Fibroblast of pulmonary artery (primary cell): ENCODE data around the gene FLYWCH2.

Source experiments
- DNase-seq: peaks from one replicate; pipeline ENCODE4 v3.0.0-alpha.2; 2010; ENCODE audit warnings: low read depth
- H3K4me3 ChIP-seq: replicated peaks from 2 replicates; pipeline ENCODE4 v1.5.1; 2011; ENCODE audit warnings: low read depth, mild to moderate bottlenecking, control low read depth, low read length, moderate library complexity
- TF ChIP-seq, protein P1 (sequence below): IDR thresholded peaks from 2 replicates; pipeline ENCODE4 v1.5.1; 2011; ENCODE audit warnings: mild to moderate bottlenecking, control low read depth, low read length, inconsistent platforms; ENCODE audit errors: missing control alignments

The FLYWCH2 gene

DNA sequence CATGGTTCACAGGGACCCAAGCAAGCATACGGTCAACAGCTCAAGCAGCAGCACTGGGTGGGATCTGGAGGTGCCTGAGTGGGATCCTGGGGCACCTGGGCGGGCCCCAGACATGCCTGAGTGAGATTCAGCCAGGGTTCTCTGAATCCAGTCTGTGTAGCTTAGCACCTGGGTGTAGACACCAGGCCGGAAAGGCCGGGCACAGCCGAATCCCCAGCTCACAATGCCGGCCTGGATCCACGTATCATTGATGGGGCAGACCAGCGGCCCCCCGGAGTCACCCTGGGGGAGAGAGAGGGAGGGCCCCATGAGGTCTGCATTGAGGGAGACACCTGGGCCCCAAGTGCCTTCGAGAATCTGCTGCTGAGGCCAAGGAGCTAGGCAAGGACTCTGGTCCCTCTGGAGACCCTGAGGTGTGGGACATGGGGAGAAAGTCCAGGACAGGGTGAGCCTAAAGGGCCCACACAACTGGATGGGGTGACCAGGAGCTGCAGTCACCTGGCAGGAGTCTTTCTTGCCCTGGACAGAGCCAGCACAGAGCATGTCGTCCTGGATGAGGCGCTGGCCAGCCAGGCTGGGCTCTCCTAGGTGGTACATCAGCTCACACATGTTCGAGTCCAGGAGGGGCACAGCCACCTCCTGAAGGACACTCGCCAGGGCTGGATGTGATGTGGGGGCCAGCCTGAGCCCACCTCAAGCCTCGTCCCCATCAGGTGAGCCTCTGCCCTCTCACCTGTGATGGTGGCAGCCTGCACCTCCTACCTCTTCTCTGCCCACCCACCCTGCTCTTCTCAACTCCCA is 43.2 kb upstream of the FLYWCH2 start:
- TF ChIP-seq, protein P1, sequence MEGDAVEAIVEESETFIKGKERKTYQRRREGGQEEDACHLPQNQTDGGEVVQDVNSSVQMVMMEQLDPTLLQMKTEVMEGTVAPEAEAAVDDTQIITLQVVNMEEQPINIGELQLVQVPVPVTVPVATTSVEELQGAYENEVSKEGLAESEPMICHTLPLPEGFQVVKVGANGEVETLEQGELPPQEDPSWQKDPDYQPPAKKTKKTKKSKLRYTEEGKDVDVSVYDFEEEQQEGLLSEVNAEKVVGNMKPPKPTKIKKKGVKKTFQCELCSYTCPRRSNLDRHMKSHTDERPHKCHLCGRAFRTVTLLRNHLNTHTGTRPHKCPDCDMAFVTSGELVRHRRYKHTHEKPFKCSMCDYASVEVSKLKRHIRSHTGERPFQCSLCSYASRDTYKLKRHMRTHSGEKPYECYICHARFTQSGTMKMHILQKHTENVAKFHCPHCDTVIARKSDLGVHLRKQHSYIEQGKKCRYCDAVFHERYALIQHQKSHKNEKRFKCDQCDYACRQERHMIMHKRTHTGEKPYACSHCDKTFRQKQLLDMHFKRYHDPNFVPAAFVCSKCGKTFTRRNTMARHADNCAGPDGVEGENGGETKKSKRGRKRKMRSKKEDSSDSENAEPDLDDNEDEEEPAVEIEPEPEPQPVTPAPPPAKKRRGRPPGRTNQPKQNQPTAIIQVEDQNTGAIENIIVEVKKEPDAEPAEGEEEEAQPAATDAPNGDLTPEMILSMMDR = no peak
- DNase-seq = no peak

DNA sequence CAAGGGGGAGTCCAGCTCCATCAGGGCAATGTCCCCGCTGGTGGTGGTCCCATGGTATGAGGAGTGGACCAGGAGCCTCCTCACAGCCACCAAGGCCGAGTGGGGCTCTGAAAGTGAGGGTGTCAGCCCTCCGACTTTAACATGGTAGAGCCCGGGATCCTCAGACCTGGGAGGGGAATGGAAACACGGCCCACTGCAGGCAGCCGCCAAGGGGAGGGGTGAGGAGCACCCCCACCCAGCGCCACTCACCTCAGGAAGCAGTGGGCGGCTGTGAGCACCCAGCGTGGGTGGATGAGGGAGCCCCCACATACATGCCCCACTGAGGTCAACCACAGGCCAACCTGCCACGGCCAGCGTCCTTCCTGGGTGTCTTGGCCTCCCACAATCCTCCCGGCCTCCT is 42.1 kb upstream of the FLYWCH2 start:
- H3K4me3 ChIP-seq = no peak overlapping the region
- no peak for DNase-seq
- TF ChIP-seq, protein P1 = no peak

More for the DNA sequence above, 43.2 kb upstream of the FLYWCH2 start:
- no peak overlapping the region for H3K4me3 ChIP-seq

DNA sequence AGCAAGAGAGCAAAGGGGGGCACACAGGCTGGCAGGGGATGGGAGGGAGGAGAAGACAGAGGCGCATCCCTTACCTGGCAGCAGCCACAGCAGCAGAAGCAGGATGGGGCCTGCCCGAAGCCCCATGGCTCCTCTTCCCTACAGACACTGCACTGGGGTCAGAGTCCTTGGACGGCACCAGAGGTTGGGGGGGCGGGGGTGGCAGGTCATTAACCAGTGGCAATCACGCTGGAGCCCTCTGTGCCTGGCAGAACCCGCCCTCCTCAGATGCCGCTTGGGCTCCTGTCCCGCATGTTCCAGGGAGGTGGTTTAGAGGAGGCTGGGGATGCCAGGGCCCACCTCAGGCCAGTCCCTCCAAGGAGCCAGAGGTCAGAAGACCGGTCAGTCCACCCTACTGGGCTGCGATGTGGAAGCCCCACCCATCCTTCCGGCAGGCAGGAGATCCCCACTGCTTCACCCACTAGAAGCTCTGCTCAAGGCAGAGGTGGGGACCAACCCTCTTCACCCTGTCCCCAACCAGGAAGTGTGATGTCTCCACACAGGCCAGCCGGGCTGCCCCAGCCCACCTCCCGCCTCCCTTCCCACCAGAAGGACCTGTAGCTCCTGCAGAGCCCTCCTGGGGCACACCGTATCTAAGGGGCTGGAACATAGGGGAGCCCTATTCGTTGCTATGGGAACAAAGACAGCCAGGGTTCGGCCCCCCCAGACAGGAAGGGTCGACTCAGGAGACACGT is 41.2 kb upstream of the FLYWCH2 start:
- no peak overlapping the region for H3K4me3 ChIP-seq
- DNase-seq = no peak
- TF ChIP-seq, protein P1 = no peak

DNA sequence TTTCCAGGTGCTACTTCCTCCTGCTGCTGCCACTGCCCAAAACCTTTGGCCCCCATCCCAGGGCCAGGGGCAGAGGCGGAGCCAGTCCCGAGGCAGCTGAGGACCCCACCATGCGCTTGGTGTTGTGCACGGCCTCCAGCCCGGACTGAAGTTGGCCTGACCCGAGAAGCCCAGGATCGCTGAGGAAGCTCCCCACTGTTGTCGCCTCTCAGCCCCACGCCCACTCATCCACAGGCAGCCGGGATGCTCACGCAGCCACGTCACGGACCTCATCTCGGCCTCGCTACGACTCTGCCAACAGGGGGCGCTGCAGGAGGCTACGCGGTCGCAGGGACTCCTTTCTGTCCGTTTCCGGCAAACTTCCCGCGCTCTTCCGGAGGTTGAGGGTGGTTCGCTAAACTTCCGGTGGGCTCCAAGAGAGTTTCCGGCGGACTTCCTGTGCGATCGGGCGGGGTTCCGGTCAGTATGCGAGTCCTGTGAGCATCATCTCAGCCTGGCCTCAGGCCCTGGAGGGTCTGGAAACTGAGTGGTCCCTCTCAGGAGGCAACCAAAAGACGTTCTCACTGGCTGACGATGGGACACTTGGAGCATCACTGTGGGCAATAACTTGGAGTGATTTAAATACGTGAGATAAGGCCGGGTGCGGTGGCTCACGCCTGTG is 40.5 kb upstream of the FLYWCH2 start:
- H3K4me3 ChIP-seq = no peak overlapping the region
- DNase-seq = peak; percentile 43
- TF ChIP-seq, protein P1 = peak; percentile 33

DNA sequence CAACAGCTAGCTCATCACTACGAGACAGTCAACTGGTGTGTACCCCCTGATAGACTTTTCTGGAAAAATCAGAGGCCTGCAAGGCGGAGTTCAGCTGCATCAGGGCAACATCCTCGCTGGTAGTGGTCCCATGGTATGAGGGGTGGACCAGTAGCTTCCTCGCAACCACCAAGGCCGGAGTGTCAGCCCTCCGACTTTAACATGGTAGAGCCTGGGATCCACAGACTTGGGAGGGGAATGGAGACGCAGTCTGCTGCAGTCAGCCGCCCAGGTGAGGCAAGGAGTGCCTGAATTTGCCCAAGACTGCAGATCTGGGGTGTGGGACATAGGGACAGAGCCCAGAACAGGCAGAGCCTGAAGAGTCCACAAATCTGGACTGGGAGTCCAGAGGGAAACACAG is 39.5 kb upstream of the FLYWCH2 start:
- TF ChIP-seq, protein P1 = no peak
- no peak for DNase-seq
- H3K4me3 ChIP-seq = no peak overlapping the region

DNA sequence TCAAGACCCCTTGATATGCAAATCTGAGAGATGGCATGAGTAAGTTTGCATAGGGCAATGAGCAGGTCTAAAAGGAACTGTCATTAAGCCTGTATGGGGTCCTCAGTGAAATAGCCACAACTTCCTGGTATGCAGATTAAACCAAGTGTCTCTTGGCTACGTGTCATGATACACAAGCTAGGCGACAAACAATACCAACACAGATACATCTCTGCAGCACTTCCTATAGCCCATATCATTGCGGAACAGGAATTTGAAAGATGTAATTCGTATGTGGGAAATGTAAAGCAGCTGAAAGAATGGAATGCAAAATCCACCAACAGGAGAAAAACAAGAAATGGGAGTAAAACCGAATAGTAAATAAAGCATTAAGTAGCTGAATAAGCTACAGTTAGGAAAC is 37.9 kb upstream of the FLYWCH2 start:
- TF ChIP-seq, protein P1 = no peak
- H3K4me3 ChIP-seq = no peak overlapping the region
- no peak for DNase-seq
